Mucosa of descending colon (tissue), 3 donors: ENCODE measurements around the gene DNAJC27. TPM values are rescaled to one million over a fixed set of nuclear protein-coding genes. Genes with fewer than 3 reads are reported as not detected.
A peak's percentile ranks its signal among the peaks of the same experiment; 100 is the strongest.

Experiments used
- ATAC-seq: fragments of 200-7000 bp; cut with Tn5 transposase; one replicate; pipeline ENCODE4 v1.9.1; 2020; ENCODE audit warnings: mild to moderate bottlenecking, moderate library complexity
- DNase-seq, 3 donors: peaks; one replicate each; pipeline ENCODE4 v3.0.0-alpha.2; 2020
- H3K36me3 ChIP-seq: fragments of 200-600 bp; one replicate; pipeline ENCODE4 v1.8.0; 2021; ENCODE audit warnings: low read depth, mild to moderate bottlenecking
- H3K4me1 ChIP-seq: fragments of 200-600 bp; one replicate; pipeline ENCODE4 v1.8.0; 2021; ENCODE audit warnings: low read depth, mild to moderate bottlenecking
- H3K4me3 ChIP-seq: fragments of 200-600 bp; one replicate; pipeline ENCODE4 v1.8.0; 2021; ENCODE audit warnings: mild to moderate bottlenecking
- H3K9me3 ChIP-seq: fragments of 200-600 bp; one replicate; pipeline ENCODE4 v1.8.0; 2021; ENCODE audit warnings: mild to moderate bottlenecking
- CTCF ChIP-seq: fragments of 200-600 bp; IDR thresholded peaks from one replicate; pipeline ENCODE4 v1.8.0; 2022; ENCODE audit warnings: antibody characterized with exemption, mild to moderate bottlenecking
- intact Hi-C, 2 donors: fragments of 100-400 bp; cut with DNase I in 1 of 2; cut with micrococcal nuclease in 1 of 2; formaldehyde crosslinking; loops; one replicate each; pipeline versions ENCODE4 v1.11.0 to v1.11.1; 2022; cut with DNase I, micrococcal nuclease
- total RNA-seq, 3 donors: library from RNA; stranded (reverse); fragmentation: NEBNext Ultra II Directional in 2 of 3; extraction: Animal tissue kit (Norgen Biotek cat#: 25700) in 2 of 3; gene quantifications; one replicate each; pipeline versions ENCODE4 v1.2.1 to v1.2.4, GENCODE V29; 2021 to 2023
- donor health status: DM: no; HTN: no; CAD: no; lungs with moderate emphysema.
- donor health status: DM: no; HTN: no; CAD: no.
- donor health status: DM: no; HTN: yes; CAD: no.

Gene DNAJC27
- total RNA-seq, 3 donors from 2014 or later, result 4.9 to 11.0 (median 6.4) TPM

DNA sequence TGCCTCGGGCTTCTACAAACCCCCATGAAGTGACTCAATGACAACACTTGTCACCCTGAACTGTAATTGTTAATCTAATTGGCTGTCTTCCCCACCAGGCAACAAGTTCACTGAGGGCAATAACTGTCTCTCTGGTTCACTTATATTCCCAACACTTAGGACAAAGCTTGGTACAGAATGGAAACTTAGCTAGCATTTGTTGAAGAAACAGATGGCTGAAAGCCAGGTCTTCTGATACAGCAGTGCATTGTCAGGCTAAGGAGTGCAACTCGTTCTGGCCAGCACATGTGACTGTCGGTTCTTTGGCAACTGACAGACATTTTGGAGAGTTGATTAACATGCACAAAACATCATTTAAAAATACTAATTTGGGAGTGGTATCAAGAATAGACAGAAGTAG lies 14.6 kb upstream of the DNAJC27 start:
- no peaks in the 10 kb centered on the region for H3K9me3 ChIP-seq
- H3K4me3 ChIP-seq, result no peak overlapping the region
- no peaks in the 10 kb centered on the region for H3K36me3 ChIP-seq
- intact Hi-C loops, result no loop called here
- no peak for DNase-seq
- H3K4me1 ChIP-seq, result peaks cover 4% of the 10 kb centered on the region
- no peak for ATAC-seq
- no peak for TF ChIP-seq CTCF

- no peak for ATAC-seq
- H3K4me3 ChIP-seq, result no peak overlapping the region
- peaks cover 4% of the 10 kb centered on the region for H3K4me1 ChIP-seq
- no peak for DNase-seq
- intact Hi-C loops, result no loop called here
- H3K36me3 ChIP-seq, result no peaks in the 10 kb centered on the region
- no peak for TF ChIP-seq CTCF
- no peaks in the 10 kb centered on the region for H3K9me3 ChIP-seq
These were observed 13.8 kb upstream of the DNAJC27 start for GRCh38 chr2:24985511-24985910.

DNA sequence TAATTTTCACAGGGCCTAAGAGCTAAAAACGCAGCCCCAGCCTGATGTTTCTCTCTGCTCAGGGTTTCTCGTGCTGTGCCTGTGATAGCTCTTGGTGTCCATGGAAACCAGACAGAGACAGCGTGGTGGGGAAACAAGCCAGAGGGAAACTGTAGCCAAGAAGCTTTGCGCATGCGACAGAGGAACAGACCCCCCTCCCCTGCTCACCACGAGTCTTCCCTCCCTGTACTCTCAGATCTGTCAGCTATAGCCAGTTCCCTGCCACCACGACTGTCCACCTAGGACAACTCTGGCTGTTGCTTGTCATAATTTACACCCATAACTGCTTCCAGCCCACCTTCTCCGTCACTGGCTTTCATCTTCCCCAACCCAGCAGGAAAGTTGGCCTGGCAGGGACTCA lies 13.2 kb upstream of the DNAJC27 start:
- DNase-seq, result peak in 1 of 3 donors; percentile 20
- ATAC-seq, result no peak
- Histone ChIP-seq H3K4me1 (peaks cover 4% of the 10 kb centered on the region), H3K4me3 (no peak overlapping the region), H3K36me3 (no peaks in the 10 kb centered on the region), H3K9me3 (no peaks in the 10 kb centered on the region)
- no peak for TF ChIP-seq CTCF
- intact Hi-C loops, result no loop called here

DNA sequence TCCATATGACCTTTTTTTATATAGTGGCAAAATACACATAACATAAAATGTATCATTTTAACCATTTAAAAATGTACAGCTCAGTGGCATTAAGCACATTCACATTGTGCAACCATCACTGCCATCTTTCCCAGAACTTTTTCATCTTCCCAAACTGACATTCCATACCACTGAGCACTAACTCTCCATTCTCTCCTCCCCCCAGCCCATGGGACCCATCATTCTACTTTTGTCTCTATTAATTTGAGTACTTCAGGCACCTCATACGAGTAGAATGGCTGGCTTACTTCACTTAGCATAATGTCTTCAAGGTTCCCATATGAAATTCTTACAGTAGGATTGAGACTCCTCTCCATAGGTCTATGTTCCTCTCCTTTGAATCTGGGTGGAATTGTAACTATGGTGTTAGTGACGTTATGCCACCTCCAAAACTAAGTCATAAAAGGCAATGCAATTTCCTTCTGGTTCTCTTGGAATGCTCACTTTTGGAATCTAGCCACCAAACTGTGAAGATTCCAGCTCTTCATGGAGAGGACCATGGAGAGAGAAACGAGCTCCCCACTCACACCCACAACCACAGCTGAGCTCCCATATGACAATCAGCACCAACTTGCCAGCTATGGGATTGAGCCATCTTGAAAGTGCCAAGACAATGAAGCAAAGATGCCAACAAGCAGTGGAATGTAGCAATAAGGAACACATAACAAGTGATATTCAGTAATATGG lies 9.8 kb upstream of the DNAJC27 start:
- TF ChIP-seq CTCF, result no peak
- no peaks in the 10 kb centered on the region for H3K9me3 ChIP-seq
- intact Hi-C loops, result no loop called here

DNA sequence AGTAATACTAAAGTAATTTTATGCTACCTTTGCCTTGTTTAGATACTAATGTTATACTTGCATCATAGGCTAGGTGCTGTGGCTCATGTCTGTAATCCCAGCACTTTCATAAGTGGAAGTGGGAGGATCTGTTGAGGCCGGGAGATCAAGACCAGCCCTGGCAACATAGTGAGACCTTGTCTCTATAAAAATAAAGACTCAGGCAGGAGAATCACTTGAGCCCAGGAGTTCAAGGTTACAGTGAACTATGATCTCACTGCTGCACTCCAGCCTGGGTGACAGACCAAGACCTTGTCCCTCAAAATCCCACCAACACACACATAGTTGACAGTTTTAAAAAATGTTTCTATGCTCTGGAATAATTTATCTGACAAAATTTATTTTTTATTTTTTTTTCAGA lies 6.9 kb upstream of the DNAJC27 start:
- H3K4me1 ChIP-seq, result peaks cover 4% of the 10 kb centered on the region
- H3K9me3 ChIP-seq, result no peaks in the 10 kb centered on the region
- no peak overlapping the region for H3K4me3 ChIP-seq
- H3K36me3 ChIP-seq, result no peaks in the 10 kb centered on the region
- ATAC-seq (no peak), DNase-seq (no peak)
- intact Hi-C loops, result loop anchor here in 1 of 2 donors (5.0 kb wide), 1 partner anchor 149 kb away; no protein-coding TSS in a partner anchor
- no peak for TF ChIP-seq CTCF

More for the DNA sequence above, 9.8 kb upstream of the DNAJC27 start:
- ATAC-seq, result no peak
- no peaks in the 10 kb centered on the region for H3K36me3 ChIP-seq
- H3K4me1 ChIP-seq, result peaks cover 4% of the 10 kb centered on the region
- DNase-seq, result no peak
- no peak overlapping the region for H3K4me3 ChIP-seq
